WTC11 (cell line): ENCODE data around the gene PRR20G. TPM values are rescaled to one million over a fixed set of nuclear protein-coding genes. Genes with fewer than 3 reads are reported as not detected.

ENCODE experiments used
- ATAC-seq: fragments of 200-7000 bp; cut with Tn5 transposase; 2 replicates; pipeline ENCODE4 v1.10.0; 2021; ENCODE audit warnings: mild to moderate bottlenecking, moderate library complexity
- CTCF ChIA-PET: fragments of 300-600 bp; sonication (Branson Sonifier 250); formaldehyde crosslinking; loops from one replicate; lab custom pipeline; 2021; ENCODE audit warnings: antibody characterized with exemption; lab: Charles Lee
- POLR2A ChIA-PET: fragments of 350-600 bp; sonication (Branson Sonifier 250); formaldehyde crosslinking; loops from one replicate; lab custom pipeline; 2021; ENCODE audit warnings: antibody characterized with exemption; lab: Charles Lee
- DNase-seq: peaks from one replicate; pipeline ENCODE4 v3.0.0; 2021; ENCODE audit warnings: low spot score
- H3K27ac Mint-ChIP-seq: 2 replicates; pipeline ENCODE4 v1.8.0; 2021; ENCODE audit warnings: mixed read lengths
- H3K27me3 Mint-ChIP-seq: 2 replicates; pipeline ENCODE4 v1.8.0; 2021; ENCODE audit warnings: low read depth, mild to moderate bottlenecking, moderate library complexity, mixed read lengths
- H3K36me3 Mint-ChIP-seq: 2 replicates; pipeline ENCODE4 v1.8.0; 2021; ENCODE audit warnings: mixed read lengths
- H3K4me1 Mint-ChIP-seq: 2 replicates; pipeline ENCODE4 v1.8.0; 2022; ENCODE audit warnings: mixed read lengths
- H3K4me3 Mint-ChIP-seq: 2 replicates; pipeline ENCODE4 v1.8.0; 2021; ENCODE audit warnings: mild to moderate bottlenecking, moderate library complexity, mixed read lengths
- H3K9me3 Mint-ChIP-seq: 2 replicates; pipeline ENCODE4 v1.8.0; 2021; ENCODE audit warnings: mixed read lengths
- ATF1 ChIP-seq: sonication (generic); formaldehyde crosslinking; IDR thresholded peaks from 2 replicates; pipeline ENCODE4 v1.8.1; 2023; ENCODE audit warnings: mild to moderate bottlenecking, moderate library complexity, missing genetic modification reagents
- ATF6 ChIP-seq: sonication (generic); formaldehyde crosslinking; IDR thresholded peaks from 2 replicates; pipeline ENCODE4 v1.8.1; 2023; ENCODE audit warnings: mild to moderate bottlenecking, missing genetic modification reagents
- CBFB ChIP-seq: sonication (generic); formaldehyde crosslinking; IDR thresholded peaks from 2 replicates; pipeline ENCODE4 v1.8.1; 2022; ENCODE audit warnings: mild to moderate bottlenecking, low read depth, missing genetic modification reagents
- CREB1 ChIP-seq: sonication (generic); formaldehyde crosslinking; IDR thresholded peaks from 2 replicates; pipeline ENCODE4 v1.8.0; 2023; ENCODE audit warnings: mild to moderate bottlenecking, missing genetic modification reagents
- CTCF ChIP-seq: fragments of 200-600 bp; IDR thresholded peaks from 2 replicates; pipeline ENCODE4 v1.8.0; 2022; ENCODE audit warnings: antibody characterized with exemption
- E2F5 ChIP-seq: sonication (generic); formaldehyde crosslinking; IDR thresholded peaks from 2 replicates; pipeline ENCODE4 v1.8.1; 2022; ENCODE audit warnings: mild to moderate bottlenecking, moderate library complexity, missing genetic modification reagents
- EMX1 ChIP-seq: fragments of 250-450 bp; sonication (Bioruptor Pico); IDR thresholded peaks from 2 replicates; pipeline ENCODE4 v1.8.0; 2021; ENCODE audit warnings: mild to moderate bottlenecking
- ETV6 ChIP-seq: sonication (generic); formaldehyde crosslinking; IDR thresholded peaks from 2 replicates; pipeline ENCODE4 v1.8.1; 2022; ENCODE audit warnings: mild to moderate bottlenecking, missing genetic modification reagents
- FOXK1 ChIP-seq: sonication (generic); formaldehyde crosslinking; IDR thresholded peaks from 2 replicates; pipeline ENCODE4 v1.8.0; 2022; ENCODE audit warnings: mild to moderate bottlenecking, moderate library complexity, missing genetic modification reagents
- HMGXB4 ChIP-seq: sonication (generic); formaldehyde crosslinking; IDR thresholded peaks from 2 replicates; pipeline ENCODE4 v1.8.1; 2023; ENCODE audit warnings: mild to moderate bottlenecking, moderate library complexity, missing genetic modification reagents
- KAT7 ChIP-seq: sonication (generic); formaldehyde crosslinking; IDR thresholded peaks from 2 replicates; pipeline ENCODE4 v1.8.1; 2023; ENCODE audit warnings: missing genetic modification reagents, mild to moderate bottlenecking, borderline replicate concordance
- NR1H2 ChIP-seq: sonication (generic); formaldehyde crosslinking; IDR thresholded peaks from 2 replicates; pipeline ENCODE4 v1.9.0; 2021; ENCODE audit warnings: mild to moderate bottlenecking, moderate library complexity, missing genetic modification reagents
- OVOL2 ChIP-seq: fragments of 250-450 bp; sonication (Bioruptor Pico); IDR thresholded peaks from 2 replicates; pipeline ENCODE4 v1.9.0; 2021; ENCODE audit warnings: mild to moderate bottlenecking, borderline replicate concordance
- TCF7 ChIP-seq: sonication (generic); formaldehyde crosslinking; IDR thresholded peaks from 2 replicates; pipeline ENCODE4 v1.8.0; 2022; ENCODE audit warnings: mild to moderate bottlenecking, low read depth, missing genetic modification reagents, moderate library complexity
- TP53 ChIP-seq: sonication (generic); formaldehyde crosslinking; IDR thresholded peaks from 2 replicates; pipeline ENCODE4 v1.8.1; 2023; ENCODE audit warnings: mild to moderate bottlenecking, missing genetic modification reagents
- USF1 ChIP-seq: sonication (generic); formaldehyde crosslinking; IDR thresholded peaks from 2 replicates; pipeline ENCODE4 v1.8.0; 2022; ENCODE audit warnings: mild to moderate bottlenecking, missing genetic modification reagents
- ZNF232 ChIP-seq: sonication (generic); formaldehyde crosslinking; IDR thresholded peaks from 2 replicates; pipeline ENCODE4 v1.8.0; 2022; ENCODE audit warnings: mild to moderate bottlenecking, missing genetic modification reagents
- ZNF396 ChIP-seq: fragments of 250-450 bp; sonication (Bioruptor Pico); IDR thresholded peaks from 2 replicates; pipeline ENCODE4 v1.8.0; 2021; ENCODE audit warnings: mild to moderate bottlenecking, moderate library complexity, borderline replicate concordance
- ZNF416 ChIP-seq: fragments of 250-450 bp; sonication (Bioruptor Pico); IDR thresholded peaks from 2 replicates; pipeline ENCODE4 v1.9.0; 2021; ENCODE audit warnings: mild to moderate bottlenecking, inconsistent platforms
- ZNF512 ChIP-seq: sonication (generic); formaldehyde crosslinking; IDR thresholded peaks from 2 replicates; pipeline ENCODE4 v1.8.1; 2022; ENCODE audit warnings: missing genetic modification reagents, borderline replicate concordance
- ZNF532 ChIP-seq: fragments of 250-450 bp; sonication (Bioruptor Pico); IDR thresholded peaks from 2 replicates; pipeline ENCODE4 v1.9.0; 2021; ENCODE audit warnings: mild to moderate bottlenecking, borderline replicate concordance
- ZSCAN18 ChIP-seq: fragments of 250-450 bp; sonication (Bioruptor Pico); IDR thresholded peaks from 2 replicates; pipeline ENCODE4 v2.1.2; 2022; ENCODE audit warnings: mild to moderate bottlenecking, moderate library complexity
- total RNA-seq: library from RNA; stranded (reverse); gene quantifications from 3 replicates; pipeline ENCODE4 v1.2.3, GENCODE V29; 2021

PRR20G gene
- total RNA-seq, 1 experiment from 2014 or later: not detected

- TF ChIP-seq NR1H2 (CRISPR knock-in tag) (no peak), ATF6 (no peak), OVOL2 (no peak), ZSCAN18 (CRISPR knock-in tag) (no peak), CBFB (CRISPR knock-in tag) (no peak), ZNF532 (no peak), TP53 (CRISPR knock-in tag) (no peak), ZNF512 (CRISPR knock-in tag) (no peak), FOXK1 (CRISPR knock-in tag) (no peak), CREB1 (CRISPR knock-in tag) (no peak), ATF1 (no peak), E2F5 (CRISPR knock-in tag) (no peak)
Observed at GRCh38 chr3:127263586-127264231, 24.1 kb downstream of the PRR20G start (continued).

GRCh38 chr3:127263037-127263436, 24.8 kb downstream of the PRR20G start:
- no peaks in the 10 kb centered on the region; the same call in 1 of the 2 replicates for H3K27me3 Mint-ChIP-seq
- peaks cover 13% of the 10 kb centered on the region for H3K9me3 Mint-ChIP-seq
- H3K4me1 Mint-ChIP-seq: no peaks in the 10 kb centered on the region
- CTCF ChIA-PET: no interaction called here
- H3K4me3 Mint-ChIP-seq: no peak overlapping the region
- ATAC-seq: no peak
- POLR2A ChIA-PET: no interaction called here
- no peak for DNase-seq
- no peaks in the 10 kb centered on the region for H3K36me3 Mint-ChIP-seq
- no peak overlapping the region for H3K27ac Mint-ChIP-seq
- no peak for TF ChIP-seq ZNF416 (CRISPR knock-in tag)
- no peak for TF ChIP-seq HMGXB4 (CRISPR knock-in tag)
- no peak for TF ChIP-seq OVOL2
- TF ChIP-seq ETV6 (CRISPR knock-in tag): no peak
- no peak for TF ChIP-seq TCF7 (CRISPR knock-in tag)
- TF ChIP-seq ZNF396 (CRISPR knock-in tag): no peak
- no peak for TF ChIP-seq ZNF232 (CRISPR knock-in tag)
- TF ChIP-seq EMX1 (CRISPR knock-in tag): no peak
- TF ChIP-seq CTCF: no peak
- no peak for TF ChIP-seq KAT7 (CRISPR knock-in tag)
- TF ChIP-seq USF1 (CRISPR knock-in tag): no peak
